Middle frontal gyrus (tissue), 1 donor: ENCODE results near the gene FABP7.

ENCODE experiments used
- DNase-seq: peaks from one replicate; pipeline ENCODE4 v3.0.0-alpha.2; 2015; ENCODE audit warnings: low spot score; ENCODE audit errors: extremely low spot score

Gene FABP7

GRCh38 chr6:122797537-122797936 is 18.0 kb downstream of the FABP7 start:
- DNase-seq: no peak

- no peak for DNase-seq
Observed at GRCh38 chr6:122798099-122798641, 18.7 kb downstream of the FABP7 start.

- DNase-seq: no peak
Observed at GRCh38 chr6:122799140-122799745, 19.7 kb downstream of the FABP7 start.

GRCh38 chr6:122799916-122800686 is 20.6 kb downstream of the FABP7 start:
- DNase-seq: no peak

DNA sequence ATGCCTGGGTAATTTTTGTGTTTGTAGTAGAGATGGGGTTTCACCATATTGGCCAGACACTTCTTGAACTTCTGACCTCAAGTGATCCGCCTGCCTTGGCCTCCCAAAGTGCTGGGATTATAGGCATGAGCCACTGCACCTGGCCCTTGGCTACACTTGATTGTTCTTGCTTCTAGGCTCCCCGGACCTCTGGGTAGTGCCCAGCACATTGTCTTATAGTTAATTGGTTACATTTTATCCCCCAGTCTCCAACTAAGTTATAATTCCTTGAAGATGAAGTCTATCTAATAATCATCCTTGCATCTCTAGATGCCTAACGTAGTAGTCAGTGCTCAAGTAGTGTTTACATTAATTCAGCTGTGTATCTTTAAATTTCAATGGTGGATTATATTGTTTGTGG is 21.4 kb downstream of the FABP7 start:
- DNase-seq: no peak

DNA sequence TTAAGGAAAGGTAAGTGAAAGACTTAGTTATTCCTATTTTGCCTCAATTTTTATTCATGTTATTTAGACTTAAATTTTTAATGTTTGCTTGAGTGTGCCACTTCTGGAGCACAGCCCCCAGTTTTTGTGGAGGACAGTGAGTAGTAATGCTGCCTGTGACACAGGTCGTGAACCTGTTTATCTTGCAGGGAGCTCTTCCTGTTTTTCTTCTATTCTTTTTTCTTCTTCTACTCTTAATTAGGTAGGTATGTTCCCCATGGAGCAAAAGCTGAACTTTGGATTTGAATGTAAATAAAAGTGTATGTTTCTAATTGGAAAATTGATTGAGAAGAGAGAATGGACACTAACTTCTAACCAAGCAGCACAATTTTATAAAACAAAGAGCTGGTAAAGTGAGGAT is 21.9 kb downstream of the FABP7 start:
- DNase-seq: no peak

GRCh38 chr6:122803171-122803661 is 23.7 kb downstream of the FABP7 start:
- no peak for DNase-seq

GRCh38 chr6:122804962-122805485 is 25.5 kb downstream of the FABP7 start:
- DNase-seq: no peak

DNA sequence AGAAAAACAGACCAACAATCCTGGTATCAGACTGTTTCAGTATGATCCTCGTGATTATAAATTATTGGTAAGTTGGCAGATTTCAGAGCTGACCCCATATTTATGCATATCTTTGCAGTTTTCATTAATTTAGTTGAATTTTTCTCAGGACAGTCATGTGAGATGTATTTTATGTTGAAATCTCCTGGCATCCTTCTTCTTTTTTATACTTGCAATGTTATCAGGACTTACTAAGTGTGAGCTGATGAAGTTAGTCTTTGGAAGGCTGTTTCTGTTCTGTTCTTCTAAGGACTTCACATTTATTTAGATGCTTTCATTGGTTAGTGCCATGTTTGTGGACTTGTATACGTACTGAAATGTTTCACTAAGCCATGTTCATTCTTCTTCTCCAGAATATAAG is 26.8 kb downstream of the FABP7 start:
- DNase-seq: no peak

DNA sequence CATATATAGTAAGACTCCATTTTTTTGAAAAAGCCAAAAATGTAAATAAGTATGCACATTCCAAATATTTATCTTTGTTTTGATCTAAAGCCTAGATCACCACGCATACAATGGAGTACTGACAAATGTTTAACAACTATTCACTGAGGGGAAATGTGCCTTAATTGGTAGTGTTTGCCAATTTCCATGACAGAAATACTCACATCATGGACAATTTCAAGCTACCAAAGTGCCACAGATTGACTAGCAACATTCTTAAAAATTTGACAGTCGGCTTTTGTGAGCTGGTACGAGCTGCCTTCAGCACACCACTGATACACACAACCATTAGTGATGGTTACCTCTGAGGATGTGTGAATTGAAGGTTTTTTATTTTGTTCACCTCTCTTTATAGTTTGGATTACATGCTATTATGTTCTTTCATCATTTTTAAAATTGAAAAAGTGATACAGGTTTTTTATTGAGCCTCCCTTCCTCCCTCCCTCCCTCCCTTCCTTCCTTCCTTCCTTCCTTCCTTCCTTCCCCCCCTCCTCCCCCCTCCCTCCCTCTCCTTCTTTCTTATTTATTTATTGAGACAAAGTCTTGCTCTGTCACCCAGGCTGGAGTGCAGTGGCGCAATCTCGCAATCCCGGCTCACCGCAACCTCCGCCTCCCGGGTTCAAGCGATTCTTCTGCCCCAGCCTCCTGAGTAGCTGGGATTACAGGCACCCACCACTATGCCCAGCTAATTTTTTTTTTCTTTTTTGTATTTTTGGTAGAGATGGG is 28.8 kb downstream of the FABP7 start:
- DNase-seq: no peak

DNA sequence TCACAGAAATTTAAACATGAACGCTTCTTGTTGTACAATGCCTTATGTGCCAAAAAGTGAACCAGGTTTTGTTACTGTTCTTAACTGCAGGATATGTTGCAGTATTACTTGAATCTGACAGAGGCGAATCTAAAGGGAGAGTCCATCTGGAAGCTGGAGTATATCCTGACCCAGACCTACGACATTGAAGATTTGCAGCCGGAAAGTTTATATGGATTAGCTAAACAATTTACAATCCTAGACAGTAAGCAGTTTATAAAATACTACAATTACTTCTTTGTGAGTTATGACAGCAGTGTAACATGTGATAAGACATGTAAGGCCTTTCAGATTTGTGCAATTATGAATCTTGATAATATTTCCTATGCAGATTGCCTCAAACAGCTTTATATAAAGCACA is 29.5 kb downstream of the FABP7 start:
- DNase-seq: no peak

DNA sequence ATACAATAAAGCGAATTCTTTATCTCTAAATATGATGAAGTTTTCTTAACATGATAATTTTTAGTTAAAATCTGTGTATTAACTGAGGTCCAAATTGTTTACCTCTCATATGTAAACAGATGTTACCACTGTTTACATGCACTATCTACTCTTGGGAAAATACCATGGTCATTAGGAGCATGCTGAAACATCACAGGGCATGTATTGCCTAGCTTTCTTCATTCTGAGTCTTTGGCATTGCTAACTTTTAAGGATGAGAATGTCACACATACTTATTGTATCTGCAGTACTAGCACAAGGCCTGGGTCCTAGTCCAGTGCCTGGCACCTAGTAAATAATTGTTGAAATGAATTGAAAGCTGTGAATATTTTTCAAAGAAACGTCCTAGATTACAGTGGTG is 30.2 kb downstream of the FABP7 start:
- no peak for DNase-seq

GRCh38 chr6:122810189-122810588 is 30.7 kb downstream of the FABP7 start:
- no peak for DNase-seq

DNA sequence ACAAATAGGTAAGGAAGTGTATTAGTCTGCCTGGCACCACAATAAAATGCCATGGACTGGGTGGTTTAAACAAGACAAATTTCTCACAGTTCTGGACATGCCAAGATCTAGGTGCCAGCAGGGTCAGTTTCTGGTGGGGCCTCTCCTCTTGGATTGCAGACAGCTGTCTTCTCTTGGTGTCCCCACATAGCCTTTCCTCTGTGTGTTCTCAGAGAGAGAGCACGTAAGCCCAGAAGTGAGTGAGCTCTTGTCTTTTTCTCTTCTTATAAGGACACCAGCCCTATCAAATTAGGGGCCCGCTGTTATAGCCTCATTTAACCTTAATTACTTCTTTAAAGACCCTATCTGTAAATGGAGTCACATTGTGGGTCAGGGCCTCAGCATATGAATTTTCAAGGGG is 37.8 kb downstream of the FABP7 start:
- DNase-seq: no peak

DNA sequence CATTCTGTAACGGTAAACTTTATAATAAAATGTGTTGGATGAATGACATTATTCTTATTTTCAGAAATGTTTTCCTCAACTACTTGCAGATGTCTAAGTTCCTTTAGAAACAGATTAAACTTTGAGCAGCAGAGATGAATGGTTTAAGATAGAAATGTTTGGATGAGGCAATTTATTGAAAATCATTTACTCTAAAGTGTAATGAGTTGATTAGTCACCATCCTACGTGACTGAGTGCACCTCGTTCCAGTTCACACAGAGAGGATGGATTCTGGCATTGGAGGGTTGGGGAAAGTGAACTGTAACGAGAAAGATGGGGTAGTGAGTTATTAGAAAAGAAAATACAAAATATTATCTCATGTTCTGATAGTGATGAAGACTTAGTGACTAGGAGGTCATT is 38.2 kb downstream of the FABP7 start:
- DNase-seq: no peak

- no peak for DNase-seq
Observed at GRCh38 chr6:122818866-122819265, 39.4 kb downstream of the FABP7 start.

GRCh38 chr6:122821095-122821494 is 41.6 kb downstream of the FABP7 start:
- no peak for DNase-seq

DNA sequence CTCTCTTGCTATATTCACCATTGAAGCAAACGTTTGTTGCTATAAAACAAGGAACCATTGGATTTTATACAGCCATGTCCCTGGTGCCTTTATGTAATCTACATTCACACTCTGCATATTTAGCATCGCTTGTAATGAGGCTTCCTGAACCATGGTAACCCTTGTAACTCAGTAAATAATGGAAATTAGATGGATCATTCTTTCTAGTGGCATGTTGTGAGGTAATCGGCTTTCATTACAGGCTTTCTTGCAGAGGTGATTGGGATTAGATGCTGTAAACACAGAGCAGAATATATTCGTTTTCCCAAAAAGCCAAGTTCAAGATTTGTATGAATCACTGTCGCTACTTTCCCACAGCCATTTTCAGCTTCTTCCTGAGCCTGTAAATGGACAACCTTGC is 45.6 kb downstream of the FABP7 start:
- DNase-seq: no peak

- no peak for DNase-seq
Observed at GRCh38 chr6:122829456-122829855, 49.9 kb downstream of the FABP7 start.

DNA sequence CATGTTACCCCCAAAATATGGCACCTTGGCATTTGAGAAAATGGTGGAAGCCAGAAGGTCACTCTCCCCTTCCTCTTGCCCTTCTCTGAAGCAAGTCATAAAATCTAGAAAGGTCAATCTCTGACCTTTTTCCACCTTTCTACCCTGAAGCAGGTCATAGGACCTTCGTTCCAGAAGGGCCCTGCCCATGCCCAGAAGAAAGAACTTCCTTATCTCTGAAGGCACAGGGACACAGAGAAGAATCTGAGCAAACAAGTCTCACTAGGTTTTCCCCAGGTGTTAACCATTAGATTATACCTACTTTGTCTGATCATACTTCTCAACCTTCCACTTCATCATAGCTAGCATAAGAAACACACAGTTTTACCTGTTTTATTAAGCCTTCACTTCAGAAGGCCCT is 52.0 kb downstream of the FABP7 start:
- no peak for DNase-seq

DNA sequence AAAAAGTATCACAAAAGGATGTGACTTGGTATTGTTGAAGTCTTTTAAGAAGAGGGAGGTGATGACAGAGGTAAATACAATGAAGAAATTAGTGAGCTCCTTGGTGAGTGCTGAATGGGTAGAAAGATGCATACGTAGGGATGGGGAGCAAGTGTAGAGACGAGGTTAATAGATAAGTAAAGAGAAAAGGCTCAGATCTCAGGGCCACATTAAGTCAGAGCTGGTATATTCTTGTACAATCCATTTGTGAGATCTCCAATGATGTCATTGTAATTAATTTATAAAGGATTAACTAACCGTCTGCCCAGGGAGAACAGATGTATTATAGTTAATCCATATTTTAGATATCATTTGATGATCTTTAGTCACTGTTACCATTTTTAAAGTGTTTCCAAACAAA is 52.9 kb downstream of the FABP7 start:
- DNase-seq: no peak

DNA sequence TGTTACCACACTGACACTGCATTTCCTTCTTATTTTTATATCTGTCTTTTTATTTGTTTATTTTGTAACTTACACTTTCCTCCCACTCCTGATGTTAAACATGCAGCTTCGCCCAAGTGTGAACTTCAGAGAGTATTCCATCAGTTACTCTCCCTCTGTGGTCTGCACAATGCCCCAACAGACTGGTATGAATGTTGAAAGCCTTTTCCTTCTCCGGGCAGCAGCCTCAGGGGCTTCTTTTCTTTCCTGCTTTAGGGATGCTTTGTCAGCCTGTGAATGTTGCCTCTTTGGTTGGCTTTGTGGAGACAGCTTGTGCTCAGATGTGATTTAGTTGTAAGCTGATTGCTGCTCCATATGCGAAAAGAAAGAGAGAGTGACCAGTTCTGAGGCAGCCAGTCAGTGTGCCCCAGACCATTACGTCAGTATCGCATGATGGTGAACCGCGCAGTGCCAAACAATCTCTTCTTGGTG is 53.5 kb downstream of the FABP7 start:
- DNase-seq: peak; percentile 72
